GM21390 (cell line): ENCODE measurements around the gene NVL.

Experiments used
- ATAC-seq: cut with Tn5 transposase; IDR thresholded peaks from one replicate; pipeline ENCODE4 v1.9.1; 2021; ENCODE audit not compliant: unreplicated experiment

NVL gene

DNA sequence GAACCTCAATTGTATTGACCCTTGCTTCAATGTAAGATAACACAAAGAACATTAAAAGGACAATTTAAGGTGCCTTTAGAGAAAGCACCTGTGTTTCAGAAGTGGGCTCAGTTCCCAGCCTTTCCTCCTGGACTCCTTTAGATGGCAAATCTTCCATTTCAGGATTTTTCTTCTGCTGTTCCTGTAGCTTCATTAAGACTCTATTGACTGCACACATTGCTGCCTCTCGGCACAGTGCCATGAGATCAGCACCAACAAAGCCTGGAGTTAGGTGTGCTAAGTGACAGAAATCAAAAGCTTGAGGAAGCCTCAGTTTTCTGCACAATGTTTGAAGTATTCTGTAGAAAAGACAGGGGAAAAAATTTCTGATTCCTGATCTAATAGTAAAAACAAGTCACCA is 40.6 kb downstream of the NVL start:
- ATAC-seq, result no peak

- ATAC-seq, result no peak
Observed at GRCh38 chr1:224287714-224288113, 42.3 kb downstream of the NVL start.

DNA sequence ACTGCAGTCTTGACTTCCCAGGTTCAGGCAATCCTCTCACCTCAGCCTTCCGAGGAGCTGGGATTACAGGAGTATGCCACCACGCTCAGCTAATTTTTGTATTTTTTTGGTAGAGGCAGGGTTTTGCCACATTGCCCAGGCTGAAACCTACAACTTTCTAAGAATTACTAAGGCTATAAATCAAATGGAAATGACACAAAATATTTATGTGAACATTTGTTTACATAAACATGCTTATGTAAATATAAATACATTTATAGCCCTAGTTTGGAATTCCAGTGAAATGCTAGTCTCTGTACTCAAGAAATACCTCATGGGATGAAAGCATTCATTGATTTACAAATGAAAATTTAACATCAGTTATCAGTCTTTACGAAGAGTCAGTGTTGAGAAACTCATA is 47.8 kb downstream of the NVL start:
- ATAC-seq, result no peak

- ATAC-seq, result no peak
Observed at GRCh38 chr1:224276771-224277487, 53.0 kb downstream of the NVL start.

DNA sequence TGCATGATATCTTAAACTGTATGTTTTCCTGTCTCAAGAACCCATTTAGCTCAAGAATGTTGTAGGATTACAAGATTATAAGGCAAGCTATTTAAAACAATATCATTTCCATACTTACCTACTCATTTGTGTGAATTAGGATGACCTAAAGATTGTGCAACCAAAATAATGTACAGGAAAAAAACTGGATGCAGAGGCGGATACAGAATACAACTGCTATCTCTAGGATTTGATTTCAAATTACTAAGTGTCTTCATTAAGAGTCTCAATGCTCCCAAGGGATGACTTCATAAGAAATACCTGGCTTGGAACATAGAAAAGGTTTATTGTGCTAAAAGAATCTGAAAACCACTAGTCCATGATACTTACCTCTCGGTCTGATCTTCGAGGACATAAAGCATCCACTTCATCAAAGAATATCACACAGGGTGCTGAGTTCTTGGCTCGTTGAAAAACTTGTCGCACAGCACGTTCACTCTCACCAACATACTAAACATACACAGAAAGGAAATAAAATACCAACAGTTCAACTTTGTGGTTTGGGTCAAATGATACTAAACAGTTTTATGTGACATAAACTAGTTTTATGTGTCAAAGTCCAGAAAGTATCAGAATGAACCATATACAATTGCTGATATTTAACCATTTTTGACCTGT is 54.9 kb downstream of the NVL start:
- ATAC-seq, result no peak

GRCh38 chr1:224273641-224274040 is 56.3 kb downstream of the NVL start:
- ATAC-seq, result no peak

DNA sequence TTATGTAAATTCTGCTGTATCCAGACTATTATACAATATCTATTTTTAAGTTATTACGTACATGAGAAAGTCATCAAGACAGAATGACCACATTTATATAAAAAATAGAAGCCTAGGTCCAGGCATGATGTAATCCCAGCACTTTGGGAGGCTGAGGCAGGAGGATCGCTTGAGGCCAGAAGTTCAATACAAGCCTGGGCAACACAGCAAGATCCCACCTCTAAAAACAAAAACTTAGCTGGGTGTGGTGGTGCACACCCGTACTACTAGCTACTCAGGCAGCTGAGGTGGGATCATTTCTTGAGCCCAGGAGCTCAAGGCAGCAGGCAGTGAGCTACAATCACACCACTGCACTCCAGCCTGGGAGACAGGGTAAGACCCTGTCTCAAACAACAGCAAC is 58.9 kb downstream of the NVL start:
- ATAC-seq, result no peak

DNA sequence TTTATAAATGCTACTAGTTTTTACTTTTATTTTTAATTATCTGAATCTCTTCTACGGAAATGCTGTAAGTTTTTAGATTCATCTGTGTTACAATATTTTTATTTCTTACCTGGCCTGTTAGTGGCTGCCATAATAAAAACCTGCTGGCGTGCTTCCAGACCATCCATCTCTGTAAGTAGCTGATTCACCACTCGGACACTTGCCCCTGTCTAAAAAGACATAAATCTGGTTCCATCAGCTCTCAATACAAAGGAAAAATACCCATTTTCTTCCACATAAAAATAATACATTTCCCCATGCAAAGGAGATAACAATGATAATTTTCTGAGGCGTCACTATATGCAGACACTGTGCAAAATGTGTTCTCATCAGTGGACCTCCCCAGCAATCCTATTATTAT is 62.0 kb downstream of the NVL start:
- no peak for ATAC-seq

DNA sequence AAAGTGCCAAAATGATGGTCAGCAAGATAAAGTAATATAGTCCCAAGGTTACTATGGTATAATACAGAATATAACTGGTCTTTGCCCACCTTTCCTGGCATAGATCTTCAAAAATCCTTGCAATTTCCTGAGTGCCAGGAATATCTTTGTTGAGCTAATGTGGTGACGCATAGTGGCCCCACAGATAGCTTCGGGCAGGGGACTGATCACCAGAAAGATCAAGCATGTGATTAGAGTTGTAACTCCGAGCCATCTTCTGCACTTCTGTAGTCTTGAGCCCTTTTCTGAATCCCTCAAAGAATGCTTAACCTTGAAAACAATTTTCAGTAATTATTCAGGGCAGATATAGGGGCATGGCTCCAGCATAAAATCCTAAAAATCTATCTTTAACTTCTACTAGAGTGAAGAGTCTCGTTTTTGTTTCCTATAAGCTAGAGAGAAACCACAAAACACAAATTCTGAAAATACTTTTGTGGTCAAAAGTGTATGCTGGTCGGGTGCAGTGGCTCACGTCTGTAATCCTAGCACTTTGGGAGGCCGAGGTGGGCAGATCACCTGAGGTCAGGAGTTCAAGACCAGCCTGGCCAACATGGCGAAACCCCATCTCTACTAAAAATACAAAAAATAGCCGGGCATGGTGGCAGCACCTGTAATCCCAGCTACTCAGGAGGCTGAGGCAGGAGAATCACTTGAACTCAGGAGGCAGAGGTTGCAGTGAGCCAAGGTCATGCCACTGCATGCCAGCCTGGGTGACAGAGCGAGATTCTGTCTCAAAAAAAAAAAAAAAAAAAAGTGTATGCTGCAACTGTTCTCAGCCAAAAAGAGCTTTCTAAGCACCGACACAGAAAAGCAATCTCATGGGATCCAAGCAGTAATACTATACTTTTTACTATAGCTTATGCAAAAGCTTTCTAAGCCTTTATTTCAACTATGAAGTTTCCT is 62.8 kb downstream of the NVL start:
- no peak for ATAC-seq

DNA sequence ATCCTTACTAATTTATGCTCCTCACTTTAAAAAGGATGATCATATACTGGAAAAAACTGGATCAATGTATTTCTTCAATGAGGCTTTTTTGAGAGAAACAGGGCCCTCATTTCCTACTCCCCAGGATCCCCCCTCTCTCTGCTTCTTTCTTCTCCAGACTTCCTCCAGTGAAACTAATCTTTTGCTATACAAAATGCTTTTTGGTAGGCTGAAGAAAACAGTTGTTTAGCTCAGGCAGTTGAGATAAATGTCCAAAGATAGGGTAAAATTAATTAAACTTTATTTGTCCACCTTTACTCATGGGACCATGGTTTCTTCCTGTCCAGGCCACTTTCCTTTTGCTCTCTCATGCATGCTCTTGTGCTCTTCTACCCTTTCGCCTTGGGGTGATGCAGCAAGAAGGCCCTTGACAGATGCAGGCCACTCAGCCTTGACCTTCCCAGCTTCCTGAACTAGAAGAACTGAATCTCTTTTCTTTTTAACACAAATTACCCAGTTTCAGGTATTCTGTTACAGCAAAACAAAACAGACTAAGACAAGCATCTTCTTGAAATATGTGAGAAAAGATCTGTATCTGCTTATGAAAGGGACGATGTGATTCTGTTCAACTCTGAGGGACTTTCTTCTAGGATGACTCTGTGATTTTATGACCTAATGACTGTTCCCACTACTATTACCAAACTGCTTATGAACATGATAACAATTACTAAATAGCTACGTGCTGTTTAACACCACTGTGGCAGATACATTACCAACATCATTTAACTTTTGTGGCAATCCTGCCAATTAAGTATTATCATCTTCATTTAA is 63.7 kb downstream of the NVL start:
- peak; percentile 88 for ATAC-seq

DNA sequence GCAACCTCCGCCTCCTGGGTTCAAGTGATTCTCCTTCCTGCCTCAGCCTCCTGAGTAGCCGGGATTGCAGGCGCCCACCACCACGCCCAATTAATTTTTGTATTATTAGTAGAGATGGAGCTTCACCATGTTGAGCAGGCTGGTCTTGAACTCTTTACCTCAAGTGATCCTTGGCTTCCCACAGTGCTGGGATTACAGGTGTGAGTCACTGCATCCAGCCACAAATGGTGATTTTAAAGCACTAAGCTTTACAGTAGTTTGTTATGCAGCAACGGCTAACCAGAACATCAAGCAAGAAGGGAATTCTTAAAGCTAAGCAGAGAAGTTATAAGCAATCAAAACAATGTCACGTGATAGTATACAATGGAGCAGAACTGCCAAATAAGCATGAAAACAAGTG is 65.7 kb downstream of the NVL start:
- no peak for ATAC-seq

- no peak for ATAC-seq
Observed at GRCh38 chr1:224262373-224263054, 67.5 kb downstream of the NVL start.

DNA sequence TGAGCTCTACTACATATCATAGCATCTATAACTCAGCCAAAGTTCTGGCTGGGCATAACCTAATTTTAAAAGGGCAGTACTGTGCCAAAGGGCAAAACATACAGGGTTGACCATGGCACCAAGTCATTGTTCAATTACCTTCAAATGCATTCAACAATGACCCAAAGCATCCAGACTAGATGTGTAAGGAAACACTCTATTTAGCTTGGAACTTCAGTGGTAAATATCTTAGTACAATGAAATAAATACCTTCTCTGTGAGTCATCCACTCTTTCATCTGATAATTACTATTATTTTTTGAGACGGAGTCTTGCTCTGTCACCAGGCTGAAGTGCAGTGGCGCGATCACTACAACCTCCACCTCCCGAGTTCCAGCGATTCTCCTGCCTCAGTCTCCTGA is 70.0 kb downstream of the NVL start:
- ATAC-seq, result no peak

GRCh38 chr1:224258351-224258750 is 71.6 kb downstream of the NVL start:
- ATAC-seq, result no peak

GRCh38 chr1:224256640-224257039 is 73.3 kb downstream of the NVL start:
- ATAC-seq, result no peak

DNA sequence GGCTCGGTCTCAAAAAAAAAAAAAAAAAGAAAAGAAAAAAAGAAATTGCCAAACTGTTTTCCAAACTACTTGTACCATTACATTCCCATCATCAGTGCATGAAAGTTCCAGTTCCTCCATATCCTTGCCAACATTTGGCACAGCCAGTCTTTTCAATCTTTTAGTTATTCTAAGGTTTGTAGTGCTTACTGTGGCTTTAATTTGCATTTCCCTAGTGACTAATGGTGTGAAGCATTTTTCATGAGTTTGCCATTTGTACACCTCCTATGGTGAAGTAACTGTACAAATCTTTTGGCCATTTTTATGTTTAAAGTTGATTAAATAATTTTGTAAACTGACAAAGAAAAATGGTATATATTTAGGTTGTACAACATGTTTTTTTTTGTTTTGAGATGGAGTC is 76.3 kb downstream of the NVL start:
- no peak for ATAC-seq

GRCh38 chr1:224252479-224252878 is 77.5 kb downstream of the NVL start:
- no peak for ATAC-seq

DNA sequence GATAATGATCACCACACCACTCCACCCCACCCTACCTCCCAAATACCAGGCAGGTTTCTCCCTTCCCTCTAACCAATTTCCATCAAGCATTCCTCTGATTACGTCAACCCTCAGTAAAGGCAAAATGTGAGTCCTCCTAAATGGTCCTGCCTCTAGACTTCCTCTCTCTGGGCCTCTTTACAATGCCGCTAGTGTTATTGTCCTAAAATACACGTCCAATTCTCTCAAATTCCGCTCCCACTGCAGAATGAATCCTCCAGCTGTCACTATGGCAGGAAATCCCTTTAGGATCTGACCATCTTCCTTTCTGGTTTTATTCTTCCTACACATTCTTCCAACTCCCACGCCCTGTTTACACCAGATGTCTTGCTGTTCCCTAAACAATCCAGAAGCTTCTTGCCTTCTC is 78.2 kb downstream of the NVL start:
- no peak for ATAC-seq

- ATAC-seq, result no peak
Observed at GRCh38 chr1:224245188-224245587, 84.8 kb downstream of the NVL start.

- ATAC-seq, result no peak
Observed at GRCh38 chr1:224238756-224239155, 91.2 kb downstream of the NVL start.
